Hematopoietic multipotent progenitor cell treated with erythropoietin and hydrocortisone succinate and interleukin-3 and kit ligand, for 8 days (in vitro differentiated cells): ENCODE data around the gene AGRN.
"Not testable (repeated sequence)": the region's sequence is repeated elsewhere in the genome, so short reads cannot be mapped to it uniquely, and the experiment has no call there.

Source experiments
- DNase-seq: peaks from one replicate; pipeline ENCODE4 v3.0.0-alpha.2; 2015

AGRN gene

DNA sequence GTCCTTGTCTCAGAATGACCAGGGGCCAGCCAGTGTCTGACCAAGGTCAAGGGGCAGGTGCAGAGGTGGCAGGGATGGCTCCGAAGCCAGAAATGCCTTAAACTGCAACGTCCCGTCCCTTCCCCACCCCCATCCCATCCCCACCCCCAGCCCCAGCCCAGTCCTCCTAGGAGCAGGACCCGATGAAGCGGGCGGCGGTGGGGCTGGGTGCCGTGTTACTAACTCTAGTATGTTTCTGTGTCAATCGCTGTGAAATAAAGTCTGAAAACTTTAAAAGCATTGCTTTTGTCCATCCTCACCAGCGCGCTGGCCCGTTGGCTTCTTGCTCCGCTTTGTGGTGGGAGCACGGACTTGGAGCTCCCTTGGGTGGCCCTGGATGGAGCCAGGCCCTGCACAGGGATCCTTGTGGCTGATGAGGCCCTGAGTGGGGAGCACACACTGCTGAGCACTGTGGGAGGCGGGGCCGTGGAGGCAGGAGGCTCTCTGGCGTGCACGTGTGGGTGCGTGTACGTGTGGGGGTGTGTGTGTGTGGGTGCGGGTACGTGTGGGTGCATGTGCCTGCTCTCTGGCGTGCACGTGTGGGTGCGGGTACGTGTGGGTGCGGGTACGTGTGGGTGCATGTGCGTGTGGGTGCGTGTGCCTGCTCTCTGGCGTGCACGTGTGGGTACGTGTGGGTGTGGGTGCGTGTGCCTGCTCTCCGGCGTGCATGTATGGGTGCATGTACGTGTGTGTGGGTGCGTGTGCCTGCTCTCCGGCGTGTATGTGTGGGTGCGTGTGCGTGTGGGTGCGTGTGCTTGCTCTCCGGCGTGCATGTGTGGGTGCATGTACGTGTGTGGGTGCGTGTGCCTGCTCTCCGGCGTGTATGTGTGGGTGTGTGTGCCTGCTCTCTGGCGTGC lies 36.2 kb downstream of the AGRN start:
- no peak for DNase-seq

DNA sequence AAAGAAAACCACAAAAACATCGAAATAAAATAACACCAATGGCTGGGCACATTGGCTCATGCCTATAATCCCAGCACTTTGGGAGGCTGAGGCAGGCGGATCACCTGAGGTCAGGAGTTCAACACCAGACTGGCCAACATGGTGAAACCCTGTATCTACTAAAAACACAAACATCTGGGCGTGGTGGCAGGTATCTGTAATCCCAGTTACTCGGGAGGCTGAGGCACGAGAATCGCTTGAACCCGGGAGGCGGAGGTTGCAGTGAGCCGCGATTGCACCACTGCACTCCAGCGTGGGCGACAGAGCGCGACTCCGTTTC lies 37.8 kb downstream of the AGRN start:
- not testable (repeated sequence) for DNase-seq

- DNase-seq = no peak
Observed at GRCh38 chr1:1058088-1058905, 38.4 kb downstream of the AGRN start.

DNA sequence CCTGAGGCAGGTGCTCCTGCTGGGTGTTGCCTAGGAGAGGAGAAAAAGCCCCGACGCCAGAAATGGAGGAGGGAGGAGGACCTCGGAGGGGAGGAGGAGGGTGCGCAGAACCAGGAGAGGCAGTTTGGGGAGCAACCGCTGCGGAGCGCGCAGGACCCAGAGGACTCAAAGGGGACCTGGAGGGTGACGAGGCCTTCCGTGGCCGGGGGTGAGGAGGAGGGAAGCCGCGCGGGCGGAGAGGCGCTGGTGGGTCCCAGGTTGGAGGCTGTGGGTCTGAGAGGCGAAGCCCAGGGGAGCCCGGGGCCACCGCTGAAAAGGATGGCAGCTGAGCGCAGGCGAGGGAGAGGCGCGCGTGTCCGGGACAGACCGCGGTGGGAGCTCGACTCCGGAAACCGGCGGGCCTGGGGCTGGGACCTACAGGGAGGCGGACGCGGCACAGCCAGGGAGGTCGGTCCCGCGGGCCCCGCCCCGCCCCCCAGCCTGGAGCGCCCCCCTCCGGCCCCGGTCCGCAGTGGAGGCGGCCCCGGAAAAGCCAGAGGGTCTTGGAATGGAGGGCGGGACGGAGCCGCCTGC lies 39.1 kb downstream of the AGRN start:
- no peak for DNase-seq

DNA sequence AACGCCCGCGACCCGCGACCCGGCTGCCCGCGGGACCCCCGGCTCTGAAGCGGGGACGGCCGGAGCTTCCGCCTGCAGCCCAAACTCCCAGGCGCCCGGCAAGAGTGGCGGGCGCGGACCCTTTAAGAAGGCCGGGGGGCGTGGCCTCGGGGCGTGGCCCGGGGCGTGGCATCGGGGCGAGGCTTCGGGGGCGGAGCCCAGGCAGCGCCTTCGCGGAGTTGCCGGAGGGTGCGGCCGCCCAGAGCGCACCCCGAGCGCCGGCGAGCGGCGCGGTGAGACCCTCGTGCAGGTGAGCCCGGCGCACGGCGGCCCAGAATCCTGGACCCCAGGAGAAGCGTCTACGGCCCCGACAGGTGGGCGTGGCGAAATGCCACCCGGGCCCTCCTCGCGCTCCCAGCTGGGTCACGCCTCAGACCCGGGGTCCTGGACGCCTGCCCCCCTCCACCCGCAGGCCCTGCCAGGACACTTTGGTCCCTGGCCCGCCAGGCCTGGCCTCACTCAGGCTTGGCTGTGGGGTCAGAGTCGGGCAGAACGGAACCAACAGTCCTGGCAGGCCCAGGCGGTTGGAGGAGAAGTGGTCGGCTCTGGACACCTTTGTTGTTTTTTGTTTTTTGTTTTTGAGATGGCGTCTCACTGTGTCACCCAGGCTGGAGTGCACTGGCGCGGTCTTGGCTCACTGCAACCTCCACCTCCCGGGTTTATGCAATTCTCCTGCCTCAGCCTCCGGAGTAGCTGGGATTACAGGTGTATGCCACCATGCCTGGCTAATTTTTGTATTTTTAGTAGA lies 39.8 kb downstream of the AGRN start:
- DNase-seq = peak; percentile 80

- no peak for DNase-seq
Observed at GRCh38 chr1:1060281-1061000, 40.5 kb downstream of the AGRN start.

GRCh38 chr1:1061682-1062345 lies 41.9 kb downstream of the AGRN start:
- DNase-seq = no peak

- DNase-seq = no peak
Observed at GRCh38 chr1:1062348-1063163, 42.6 kb downstream of the AGRN start.

GRCh38 chr1:1063261-1063944 lies 43.5 kb downstream of the AGRN start:
- DNase-seq = no peak

GRCh38 chr1:1063945-1064831 lies 44.3 kb downstream of the AGRN start:
- DNase-seq = peak; percentile 51

DNA sequence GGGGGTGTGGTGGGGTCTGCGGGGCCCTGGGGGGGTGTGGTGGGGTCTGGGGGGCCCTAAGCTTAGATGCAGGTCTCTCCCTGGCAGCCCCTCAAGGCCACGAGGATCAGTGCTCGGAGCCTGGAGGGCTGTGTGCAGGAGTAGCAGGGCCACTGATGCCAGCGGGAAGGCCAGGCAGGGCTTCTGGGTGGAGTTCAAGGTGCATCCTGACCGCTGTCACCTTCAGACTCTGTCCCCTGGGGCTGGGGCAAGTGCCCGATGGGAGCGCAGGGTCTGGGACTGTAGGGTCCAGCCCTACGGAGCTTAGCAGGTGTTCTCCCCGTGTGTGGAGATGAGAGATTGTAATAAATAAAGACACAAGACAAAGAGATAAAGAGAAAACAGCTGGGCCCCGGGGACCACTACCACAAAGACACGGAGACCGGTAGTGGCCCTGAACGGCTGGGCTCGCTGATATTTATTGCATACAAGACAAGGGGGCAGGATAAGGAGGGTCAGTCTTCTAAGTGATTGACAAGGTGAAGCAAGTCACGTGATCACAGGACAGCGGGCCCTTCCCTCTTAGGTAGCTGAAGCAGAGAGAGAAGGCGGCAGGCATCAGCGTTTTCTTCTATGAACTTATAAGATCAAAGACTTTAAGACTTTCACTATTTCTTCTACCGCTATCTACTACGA lies 45.5 kb downstream of the AGRN start:
- no peak for DNase-seq

- not testable (repeated sequence) for DNase-seq
Observed at GRCh38 chr1:1065940-1066304, 46.0 kb downstream of the AGRN start.

DNA sequence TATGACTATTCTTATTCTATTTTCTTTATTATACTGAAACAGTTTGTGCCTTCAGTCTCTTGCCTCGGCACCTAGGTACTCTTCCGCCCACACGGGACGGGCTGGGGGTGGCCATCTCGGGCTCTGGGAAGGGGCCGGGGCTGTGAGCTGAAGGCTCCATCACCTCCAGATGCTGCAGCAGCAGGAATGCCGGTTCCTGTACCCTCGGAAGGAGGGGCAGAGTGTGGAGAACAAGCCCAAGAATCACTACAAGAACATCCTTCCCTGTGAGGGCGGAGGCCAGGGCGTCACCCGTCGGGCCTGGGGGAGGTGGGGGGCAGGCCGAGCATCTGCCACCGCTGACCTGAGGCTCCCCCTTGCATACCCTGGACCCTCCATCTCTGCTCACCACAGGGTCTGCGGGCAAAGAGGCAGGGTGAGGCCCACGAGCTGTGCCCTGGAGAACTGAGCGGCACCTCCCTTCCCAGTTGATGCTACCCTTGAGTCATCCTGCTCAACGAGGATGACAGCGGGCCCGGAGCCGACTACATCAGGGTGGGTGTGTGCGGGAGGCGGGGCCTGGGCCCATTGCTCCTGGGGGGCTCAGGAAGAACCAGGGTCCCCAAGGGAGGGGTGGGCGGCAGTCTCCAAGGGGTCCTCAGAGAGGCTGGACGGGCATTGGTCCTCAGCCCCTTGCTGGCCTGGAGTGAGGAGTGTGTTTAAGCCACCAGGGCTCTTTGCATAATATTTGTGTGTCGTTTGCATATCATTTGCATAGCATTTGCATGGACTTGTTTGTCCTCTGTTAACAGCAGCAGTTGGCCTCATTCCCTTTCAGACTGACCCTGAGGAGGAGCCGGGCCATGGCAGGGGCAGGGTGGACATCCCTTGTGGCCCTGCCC lies 46.7 kb downstream of the AGRN start:
- no peak for DNase-seq

DNA sequence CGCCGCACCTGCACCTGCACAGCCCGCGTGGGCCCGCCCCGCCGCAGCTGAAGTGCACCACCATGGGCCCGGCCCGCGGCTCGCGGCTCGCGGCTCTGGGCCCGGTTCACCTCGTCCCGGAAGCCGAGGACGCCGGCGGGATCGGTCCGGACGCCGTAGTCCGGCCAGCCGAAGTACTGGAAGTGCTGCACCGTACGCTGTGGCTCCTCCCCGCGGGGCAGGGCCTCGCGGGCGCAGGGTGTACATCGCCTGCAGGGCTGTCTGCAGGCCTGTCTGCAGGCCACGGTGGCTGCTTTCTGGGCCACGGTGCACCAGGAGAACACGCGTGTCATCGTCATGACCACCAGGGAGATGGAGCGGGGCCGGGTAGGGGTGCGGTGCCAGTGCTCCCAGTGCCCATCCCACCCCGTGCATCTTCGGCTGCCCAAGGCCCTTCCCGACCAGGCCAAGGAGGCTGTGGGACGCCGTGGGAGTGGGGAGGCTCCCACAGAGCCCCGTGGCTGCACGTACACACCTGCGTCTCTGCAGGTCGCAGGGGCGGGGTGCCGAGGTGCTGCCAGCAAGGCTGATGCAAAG lies 47.5 kb downstream of the AGRN start:
- no peak for DNase-seq

DNA sequence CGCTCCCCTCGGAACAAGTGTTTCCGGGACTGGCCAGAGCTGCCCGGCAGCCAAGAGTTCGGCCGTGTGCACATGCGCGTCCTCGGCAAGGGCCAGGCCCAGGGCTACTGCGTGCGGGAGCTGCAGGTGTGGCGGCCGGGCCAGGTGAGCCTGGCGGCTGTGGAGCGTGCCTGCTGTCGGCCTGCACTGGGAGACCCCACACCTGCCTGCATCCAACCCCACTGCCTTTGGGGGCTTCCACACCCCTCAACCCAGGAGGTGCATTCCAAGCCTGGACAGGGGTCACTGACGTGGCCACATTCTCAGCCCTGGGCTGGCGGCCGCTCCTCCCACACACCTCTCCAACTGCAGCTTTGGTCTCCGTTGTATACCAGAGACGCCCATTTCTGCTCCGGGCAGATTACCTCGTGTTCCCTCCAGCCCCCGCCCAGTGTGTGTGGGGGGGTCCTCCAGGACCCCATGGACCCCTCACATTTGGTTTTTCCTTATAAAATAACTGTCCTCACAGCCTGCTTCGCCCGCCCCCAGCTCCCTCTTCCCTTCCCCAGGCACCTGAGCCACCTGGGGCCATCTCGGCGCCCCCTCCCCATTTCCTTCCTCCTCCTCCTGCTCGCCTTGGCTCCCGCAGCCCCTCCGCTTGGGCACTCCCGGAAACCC lies 48.1 kb downstream of the AGRN start:
- DNase-seq = no peak

DNA sequence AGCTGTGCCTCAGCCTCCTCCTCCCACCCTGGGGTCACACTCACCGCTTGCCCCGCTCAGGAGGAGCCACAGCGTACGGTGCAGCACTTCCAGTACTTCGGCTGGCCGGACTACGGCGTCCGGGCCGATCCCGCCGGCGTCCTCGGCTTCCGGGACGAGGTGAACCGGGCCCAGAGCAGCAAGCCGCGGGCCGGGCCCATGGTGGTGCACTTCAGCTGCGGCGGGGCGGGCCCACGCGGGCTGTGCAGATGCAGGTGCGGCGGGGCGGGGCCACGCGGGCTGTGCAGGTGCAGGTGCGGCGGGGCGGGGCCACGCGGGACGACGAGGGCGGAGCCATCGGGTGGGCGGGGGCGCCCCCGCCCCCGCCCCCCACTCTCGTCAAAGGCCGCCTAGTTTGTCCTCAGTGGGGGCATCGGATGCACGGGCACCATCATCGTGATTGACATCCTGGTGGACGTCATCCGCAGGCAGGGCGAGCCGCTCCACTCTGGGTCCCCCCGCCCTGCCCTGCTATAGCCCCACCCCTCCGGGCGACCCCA lies 48.7 kb downstream of the AGRN start:
- no peak for DNase-seq
